Stimulated activated CD8-positive, alpha-beta memory T cell treated with anti-CD3 and anti-CD28 coated beads, Interleukin-2, amount 100 ng/mL, for 1 hour (primary cell): ENCODE results near the gene DDX24.

Experiments
- DNase-seq, 2 donors: peaks; one replicate each; pipeline ENCODE4 v3.0.0-alpha.2; 2020; ENCODE audit warnings: low read depth in 2 of 2

Gene DDX24

DNA sequence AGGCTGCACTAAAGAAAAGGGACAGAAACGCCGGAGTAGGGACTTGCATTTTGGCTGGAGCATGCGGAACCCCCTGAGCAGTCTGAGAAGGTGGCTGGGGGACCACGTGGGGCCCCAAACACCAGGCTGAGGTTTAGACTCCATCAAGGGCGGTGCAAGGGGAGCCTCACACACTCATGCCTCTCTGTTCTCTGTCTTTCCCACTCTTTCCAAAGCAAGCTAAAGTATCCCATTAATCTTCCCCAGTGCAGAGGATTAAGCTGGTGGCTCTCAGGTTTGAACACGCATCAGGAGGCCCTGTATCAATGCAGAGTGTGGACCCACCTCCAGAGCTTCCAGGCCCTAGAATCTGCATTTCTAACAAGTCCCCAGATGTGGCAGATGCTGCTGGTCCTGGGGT, 70.4 kb downstream of the DDX24 start:
- DNase-seq: no peak

DNA sequence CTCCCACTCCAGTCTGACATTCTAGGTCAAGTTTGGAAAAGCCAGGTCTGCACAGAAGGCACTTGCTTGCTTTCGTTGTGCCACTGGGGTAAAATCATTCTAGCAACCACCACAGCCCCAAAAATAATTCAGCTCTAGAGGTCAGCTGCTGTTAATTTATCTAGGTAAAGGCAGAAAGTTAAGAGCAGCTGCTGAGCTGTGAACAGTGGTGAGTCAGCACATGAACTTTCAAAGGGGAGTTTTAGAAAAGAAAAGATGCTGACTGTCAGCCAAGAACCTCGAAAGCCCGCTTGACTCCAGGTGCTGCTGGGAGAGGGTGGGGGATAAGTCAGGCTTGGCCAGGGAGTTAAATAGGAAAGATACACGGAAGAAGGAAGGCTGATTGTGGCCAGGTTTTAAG, 71.2 kb downstream of the DDX24 start:
- no peak for DNase-seq

DNA sequence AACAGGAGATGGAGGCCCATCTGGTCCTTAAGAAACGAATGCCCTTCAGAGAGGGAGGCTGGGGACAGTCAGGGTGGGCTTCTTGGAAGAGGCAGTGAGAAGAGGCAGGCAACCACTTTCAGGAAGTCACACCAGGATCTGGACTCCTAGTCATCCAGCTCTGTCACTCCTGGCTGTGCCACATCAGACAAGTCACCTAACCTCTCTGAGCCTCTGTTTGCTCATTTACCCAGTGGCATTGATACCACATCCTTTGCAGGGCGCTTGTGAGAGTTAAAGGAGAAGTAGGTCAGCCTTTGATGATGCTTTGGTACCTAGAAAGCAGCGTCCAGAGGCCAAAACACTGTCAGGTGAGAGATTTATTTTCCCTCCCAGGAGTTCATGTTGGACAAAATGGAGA, 72.8 kb downstream of the DDX24 start:
- no peak for DNase-seq

DNA sequence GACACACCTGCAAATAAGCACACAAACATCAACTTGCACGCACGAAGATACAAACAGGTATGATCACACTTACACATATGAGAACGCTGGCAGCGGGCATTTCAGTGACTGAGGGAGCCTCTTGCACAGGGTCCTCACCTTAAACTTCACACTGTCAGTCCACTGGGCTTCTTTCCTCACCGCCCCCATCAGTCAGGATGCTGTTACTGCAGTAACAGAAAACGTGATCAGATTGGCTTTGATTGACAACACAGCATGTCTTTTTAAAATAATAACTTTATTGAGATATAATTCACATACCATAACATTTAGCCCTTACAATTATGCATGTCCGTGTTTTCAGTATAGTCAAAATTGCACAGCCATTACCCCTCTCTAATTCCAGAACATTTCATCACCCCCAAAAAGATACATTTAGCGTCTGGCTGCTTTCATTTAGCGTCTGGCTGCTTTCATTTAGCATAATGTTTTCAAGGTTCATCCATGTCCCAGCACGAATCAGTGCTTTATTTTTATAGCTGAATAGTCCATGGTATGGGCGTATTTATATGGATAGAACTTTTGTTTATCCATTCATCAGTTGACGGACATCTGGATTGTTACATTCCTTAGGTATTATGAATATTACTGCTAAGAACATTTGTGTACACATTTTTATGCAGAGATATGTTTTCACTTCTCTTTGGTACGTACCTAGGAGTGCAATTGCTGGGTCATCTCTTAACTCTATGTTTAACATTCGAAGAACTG, 75.5 kb downstream of the DDX24 start:
- DNase-seq: no peak

GRCh38 chr14:94004015-94004414, 77.0 kb downstream of the DDX24 start:
- DNase-seq: no peak

GRCh38 chr14:94003397-94003796, 77.6 kb downstream of the DDX24 start:
- no peak for DNase-seq

- DNase-seq: peak; percentile 32 to 33
These were observed 79.3 kb downstream of the DDX24 start for GRCh38 chr14:94001501-94002396.

- DNase-seq: no peak
These were observed 80.0 kb downstream of the DDX24 start for GRCh38 chr14:94001016-94001415.

DNA sequence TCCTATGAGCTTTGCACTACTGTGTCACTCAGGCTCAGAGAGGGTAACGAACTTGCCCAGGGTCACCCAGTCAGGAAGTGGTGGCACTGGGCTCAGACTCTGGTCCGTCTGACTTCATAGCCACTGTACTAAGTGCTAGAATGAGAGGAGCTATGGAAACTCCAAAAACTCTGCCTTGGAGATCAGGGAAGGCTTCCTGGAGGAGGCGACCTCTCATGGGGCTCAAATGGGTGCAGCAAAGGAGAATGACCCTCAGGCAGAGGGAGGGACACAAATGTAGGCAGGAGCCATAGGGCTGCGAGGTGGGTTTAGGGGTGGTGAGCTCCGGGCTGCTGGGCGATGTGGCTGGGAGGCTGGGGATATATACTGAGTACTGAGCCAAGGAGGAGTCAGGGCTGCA, 80.7 kb downstream of the DDX24 start:
- no peak for DNase-seq

DNA sequence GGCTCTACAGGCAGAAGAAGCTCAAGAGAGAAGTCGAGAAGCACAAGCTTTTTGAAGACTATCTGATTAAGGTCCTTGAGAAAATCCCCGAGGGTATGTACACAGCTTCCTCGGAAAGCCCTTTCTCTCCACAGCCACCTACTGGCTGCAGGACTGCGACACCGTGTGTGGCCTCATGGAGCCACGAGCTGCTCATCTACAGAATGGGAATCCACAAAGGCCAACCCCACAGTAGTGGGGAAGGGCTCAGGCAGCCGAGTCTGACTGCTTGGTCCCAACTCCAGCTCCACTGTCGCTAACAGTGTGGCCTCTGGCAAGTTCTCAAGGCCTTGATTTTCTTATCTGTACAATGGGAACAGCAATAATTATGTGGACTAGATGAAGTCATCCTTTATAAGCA, 81.4 kb downstream of the DDX24 start:
- DNase-seq: no peak

GRCh38 chr14:93998871-93999403, 82.1 kb downstream of the DDX24 start:
- DNase-seq: no peak
